Osteocyte (in vitro differentiated cells): ENCODE data around the gene ALG9. TPM values are rescaled to one million over a fixed set of nuclear protein-coding genes. Genes with fewer than 3 reads are reported as not detected.
A peak's percentile ranks its signal among the peaks of the same experiment; 100 is the strongest.

Source experiments
- DNase-seq: peaks from one replicate; pipeline ENCODE4 v3.0.0; 2021; ENCODE audit warnings: mixed read lengths; ENCODE audit not compliant: unreplicated experiment; ENCODE audit errors: extremely low spot score
- H3K27ac Mint-ChIP-seq: one replicate; pipeline ENCODE4 v1.8.0; 2021; ENCODE audit warnings: mild to moderate bottlenecking, mixed read lengths; ENCODE audit not compliant: unreplicated experiment
- H3K27me3 Mint-ChIP-seq: one replicate; pipeline ENCODE4 v1.8.0; 2021; ENCODE audit warnings: mixed read lengths; ENCODE audit not compliant: unreplicated experiment
- H3K36me3 Mint-ChIP-seq: one replicate; pipeline ENCODE4 v1.8.0; 2021; ENCODE audit warnings: mixed read lengths; ENCODE audit not compliant: unreplicated experiment
- H3K4me1 Mint-ChIP-seq: one replicate; pipeline ENCODE4 v1.8.0; 2021; ENCODE audit warnings: mixed read lengths; ENCODE audit not compliant: unreplicated experiment
- H3K4me3 Mint-ChIP-seq: one replicate; pipeline ENCODE4 v1.8.0; 2021; ENCODE audit warnings: mild to moderate bottlenecking, moderate library complexity, mixed read lengths; ENCODE audit not compliant: unreplicated experiment
- H3K9me3 Mint-ChIP-seq: one replicate; pipeline ENCODE4 v1.8.0; 2021; ENCODE audit warnings: mixed read lengths; ENCODE audit not compliant: unreplicated experiment
- total RNA-seq: library from RNA; stranded (reverse); gene quantifications from 2 replicates; pipeline ENCODE4 v1.2.1, GENCODE V29; 2021
- TF ChIP-seq, protein P1 (sequence below): fragments of 200-600 bp; sonication (generic); IDR thresholded peaks from 2 replicates; pipeline ENCODE4 v1.5.0; 2021; ENCODE audit warnings: antibody characterized with exemption, mild to moderate bottlenecking, moderate library complexity

The ALG9 gene
- total RNA-seq, 1 donor from 2014 or later, result 41.7 TPM

DNA sequence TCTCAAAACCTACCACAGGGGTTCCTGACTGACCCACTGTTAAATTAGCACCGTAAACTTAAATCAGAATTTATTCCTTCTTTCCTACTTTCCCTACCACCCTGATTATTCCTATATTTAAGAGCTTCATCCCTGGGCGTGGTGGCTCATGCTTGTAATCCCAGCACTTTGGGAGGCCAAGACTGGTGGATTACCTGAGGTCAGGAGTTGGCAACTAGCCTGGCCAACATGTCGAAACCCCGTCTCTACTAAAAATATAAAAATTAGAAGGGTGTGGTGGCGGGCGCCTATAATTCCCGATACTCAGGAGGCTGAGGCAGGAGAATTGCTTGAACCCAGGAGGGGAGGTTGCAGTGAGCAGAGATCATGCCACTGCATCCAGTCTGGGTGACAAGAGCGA lies 20.3 kb downstream of the ALG9 start:
- TF ChIP-seq, protein P1, sequence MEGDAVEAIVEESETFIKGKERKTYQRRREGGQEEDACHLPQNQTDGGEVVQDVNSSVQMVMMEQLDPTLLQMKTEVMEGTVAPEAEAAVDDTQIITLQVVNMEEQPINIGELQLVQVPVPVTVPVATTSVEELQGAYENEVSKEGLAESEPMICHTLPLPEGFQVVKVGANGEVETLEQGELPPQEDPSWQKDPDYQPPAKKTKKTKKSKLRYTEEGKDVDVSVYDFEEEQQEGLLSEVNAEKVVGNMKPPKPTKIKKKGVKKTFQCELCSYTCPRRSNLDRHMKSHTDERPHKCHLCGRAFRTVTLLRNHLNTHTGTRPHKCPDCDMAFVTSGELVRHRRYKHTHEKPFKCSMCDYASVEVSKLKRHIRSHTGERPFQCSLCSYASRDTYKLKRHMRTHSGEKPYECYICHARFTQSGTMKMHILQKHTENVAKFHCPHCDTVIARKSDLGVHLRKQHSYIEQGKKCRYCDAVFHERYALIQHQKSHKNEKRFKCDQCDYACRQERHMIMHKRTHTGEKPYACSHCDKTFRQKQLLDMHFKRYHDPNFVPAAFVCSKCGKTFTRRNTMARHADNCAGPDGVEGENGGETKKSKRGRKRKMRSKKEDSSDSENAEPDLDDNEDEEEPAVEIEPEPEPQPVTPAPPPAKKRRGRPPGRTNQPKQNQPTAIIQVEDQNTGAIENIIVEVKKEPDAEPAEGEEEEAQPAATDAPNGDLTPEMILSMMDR, result no peak
- Mint-ChIP-seq H3K9me3 (no peaks in the 10 kb centered on the region), H3K4me3 (no peak overlapping the region), H3K4me1 (peaks cover 13% of the 10 kb centered on the region), H3K36me3 (peaks cover 30% of the 10 kb centered on the region), H3K27me3 (no peaks in the 10 kb centered on the region), H3K27ac (no peak overlapping the region)
- no peak for DNase-seq

GRCh38 chr11:111849631-111850030 lies 21.8 kb downstream of the ALG9 start:
- H3K27ac Mint-ChIP-seq, result no peak overlapping the region
- no peak for DNase-seq
- no peak overlapping the region for H3K4me3 Mint-ChIP-seq
- peaks cover 22% of the 10 kb centered on the region for H3K36me3 Mint-ChIP-seq
- no peaks in the 10 kb centered on the region for H3K27me3 Mint-ChIP-seq
- H3K9me3 Mint-ChIP-seq, result no peaks in the 10 kb centered on the region
- TF ChIP-seq, protein P1, result no peak
- H3K4me1 Mint-ChIP-seq, result peaks cover 13% of the 10 kb centered on the region

DNA sequence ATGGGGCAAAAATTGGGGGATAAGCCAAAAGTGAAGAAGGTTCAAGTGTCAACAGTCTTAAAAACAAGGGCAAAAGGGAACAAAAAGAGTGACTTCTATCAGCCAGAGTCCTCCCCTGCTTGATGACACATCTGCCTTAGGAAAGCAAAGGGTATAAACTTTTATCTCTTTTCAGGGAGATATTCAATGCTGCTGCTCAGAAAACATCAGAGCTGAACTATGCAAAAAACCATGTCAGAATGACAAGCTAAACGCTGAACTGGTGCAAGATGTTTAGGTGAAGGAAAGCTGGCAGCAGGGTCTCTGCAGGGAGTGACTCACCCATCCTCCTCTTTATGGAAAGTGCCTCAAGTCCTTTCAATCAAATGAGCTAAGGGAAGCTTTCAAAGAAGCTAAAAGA lies 24.7 kb downstream of the ALG9 start:
- Mint-ChIP-seq H3K27ac (no peak overlapping the region), H3K4me1 (peaks cover 14% of the 10 kb centered on the region), H3K9me3 (no peaks in the 10 kb centered on the region), H3K27me3 (no peaks in the 10 kb centered on the region), H3K36me3 (peaks cover 12% of the 10 kb centered on the region), H3K4me3 (no peak overlapping the region)
- TF ChIP-seq, protein P1, result no peak
- DNase-seq, result no peak

GRCh38 chr11:111846063-111846462 lies 25.3 kb downstream of the ALG9 start:
- Mint-ChIP-seq H3K4me3 (no peak overlapping the region), H3K9me3 (no peaks in the 10 kb centered on the region), H3K36me3 (peaks cover 13% of the 10 kb centered on the region), H3K27me3 (no peaks in the 10 kb centered on the region), H3K27ac (peak overlapping the region; percentile 7), H3K4me1 (peaks cover 19% of the 10 kb centered on the region)
- DNase-seq, result no peak
- TF ChIP-seq, protein P1, result no peak

DNA sequence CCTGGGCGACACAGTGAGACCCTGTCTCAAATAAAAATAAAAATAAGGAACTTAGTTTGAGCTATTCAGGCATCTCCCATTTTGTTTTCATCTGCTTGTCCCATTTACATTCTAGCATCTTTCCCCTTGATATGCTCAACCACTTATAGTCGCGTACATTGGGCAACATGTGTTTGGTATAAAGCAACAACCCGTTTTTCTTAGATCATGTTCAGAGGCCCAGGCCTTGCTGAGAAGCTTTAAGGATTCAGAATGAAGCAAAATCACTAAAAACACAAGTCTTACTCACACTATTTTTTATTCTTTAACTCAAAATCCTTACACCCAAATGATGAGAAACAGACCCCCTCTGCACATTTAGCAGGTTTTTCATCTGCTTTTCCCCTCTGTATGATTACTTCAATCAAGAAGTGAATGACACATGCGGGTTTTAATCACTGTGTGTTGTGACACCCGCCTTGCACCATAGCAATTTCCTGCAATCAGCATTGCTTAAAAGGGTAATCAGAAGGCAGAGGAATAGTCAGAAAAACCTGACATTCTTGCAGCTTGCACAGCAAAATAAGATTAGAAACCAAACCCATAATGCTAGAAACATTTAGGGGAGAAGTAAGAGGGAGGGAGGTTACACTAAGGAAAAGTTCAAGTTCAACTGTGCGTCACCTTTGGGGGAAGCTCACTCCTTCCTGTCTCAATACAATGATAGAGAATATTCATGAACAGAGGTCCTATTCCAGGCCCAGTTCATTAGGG lies 25.9 kb downstream of the ALG9 start:
- Mint-ChIP-seq H3K27me3 (no peaks in the 10 kb centered on the region), H3K4me1 (peaks cover 22% of the 10 kb centered on the region), H3K9me3 (no peaks in the 10 kb centered on the region), H3K4me3 (no peak overlapping the region), H3K27ac (no peak overlapping the region), H3K36me3 (peaks cover 13% of the 10 kb centered on the region)
- no peak for DNase-seq
- TF ChIP-seq, protein P1, result no peak
